ENCODE data around the gene RFC2.

The RFC2 gene

DNA sequence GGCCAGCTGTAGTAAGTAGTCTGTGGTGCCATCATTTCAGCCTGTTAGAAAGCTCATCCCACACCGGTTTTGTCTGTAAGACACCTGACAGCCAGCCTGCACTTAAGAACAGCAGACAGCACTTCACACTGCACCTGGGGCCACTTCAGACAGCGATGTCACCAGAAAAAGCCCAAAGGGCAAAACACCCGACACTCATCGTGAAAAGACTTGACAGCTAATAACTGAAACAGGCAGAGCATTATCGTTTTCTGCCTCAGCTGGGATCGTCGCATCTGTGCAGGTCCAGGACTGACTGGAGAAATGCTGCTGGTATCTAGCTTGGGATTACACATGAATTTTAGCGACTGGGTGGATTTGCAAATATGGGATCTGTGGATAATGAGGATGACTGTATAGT, 61.1 kb downstream of the RFC2 start:
- DNase-seq (ENCODE audit: low read depth, low spot score), result no peak

DNA sequence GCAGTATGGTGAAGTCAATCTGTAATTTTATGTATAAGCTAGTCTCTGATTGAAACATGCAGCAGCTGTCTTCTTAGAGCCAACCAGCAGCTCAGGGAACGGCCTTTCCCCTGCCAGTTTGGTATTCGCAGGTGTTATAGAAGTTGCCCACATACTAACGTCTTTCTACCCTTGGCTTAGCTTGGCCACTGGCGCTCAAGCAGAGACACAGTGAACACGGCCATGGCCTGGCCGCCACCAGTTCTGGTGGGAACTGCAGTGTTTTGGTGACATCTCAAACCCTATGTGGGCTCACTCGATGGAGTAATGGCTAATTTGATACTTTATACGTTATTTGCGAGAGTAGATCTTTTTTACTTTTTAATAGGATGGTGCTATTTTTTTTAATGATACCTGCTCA, 63.0 kb downstream of the RFC2 start:
- DNase-seq (ENCODE audit: low read depth, low spot score), result no peak

DNA sequence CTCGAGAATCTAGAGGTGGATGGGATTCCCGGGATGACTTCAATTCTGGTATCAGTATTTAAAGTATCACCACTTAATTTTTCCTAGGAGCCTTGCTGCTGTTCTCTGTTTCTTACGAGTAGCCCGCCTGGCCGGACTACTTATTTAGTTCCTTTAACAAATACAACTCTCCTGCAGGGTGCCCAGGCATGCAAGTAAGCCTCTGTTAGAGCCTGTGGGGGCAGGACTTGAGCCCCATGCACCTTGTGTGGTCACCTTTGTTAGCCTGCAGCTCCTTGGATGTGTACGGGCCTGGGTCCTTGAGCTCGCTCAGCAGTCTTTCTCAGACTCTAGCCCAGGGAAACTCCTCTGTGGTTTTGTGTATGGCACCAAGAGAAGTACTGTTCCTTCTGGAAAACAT, 63.9 kb downstream of the RFC2 start:
- no peak for DNase-seq (ENCODE audit: low read depth, low spot score)

DNA sequence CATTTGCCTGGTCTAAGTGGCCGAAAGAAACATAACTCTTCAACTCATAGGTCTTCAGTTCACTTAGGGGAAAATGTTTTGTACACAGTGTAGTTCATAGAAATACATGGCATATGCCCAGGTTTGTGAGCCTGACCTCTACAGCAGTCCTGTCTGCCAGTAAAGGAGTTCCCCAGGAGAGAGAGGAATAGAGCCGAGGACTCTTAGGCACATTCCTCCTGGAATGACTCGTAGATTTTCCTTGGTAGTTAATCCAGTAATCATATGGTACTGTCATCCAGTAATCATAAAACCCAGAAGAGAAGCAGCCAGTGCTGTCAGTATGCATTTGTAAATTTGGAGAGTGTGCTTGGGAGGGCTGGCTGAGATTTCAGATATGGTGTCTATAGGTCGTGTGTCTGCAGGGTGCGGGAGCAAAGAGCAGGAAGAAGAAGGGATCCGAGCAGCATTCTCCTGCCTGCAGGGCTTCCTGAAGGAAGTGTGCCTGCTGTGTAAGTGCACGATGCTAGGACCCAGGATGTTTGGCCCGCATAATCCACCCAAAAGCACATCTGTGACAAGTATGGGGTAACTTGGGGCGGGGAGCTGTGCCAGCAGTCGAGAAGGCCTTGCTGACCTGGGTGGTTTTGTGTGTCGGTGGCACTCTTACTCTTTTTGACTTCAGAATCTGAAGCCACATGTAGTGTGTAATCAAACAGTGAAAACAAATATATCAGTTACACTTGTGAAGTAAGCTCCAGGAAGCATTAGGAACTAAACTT, 66.1 kb downstream of the RFC2 start:
- no peak for DNase-seq (ENCODE audit: low read depth, low spot score)

DNA sequence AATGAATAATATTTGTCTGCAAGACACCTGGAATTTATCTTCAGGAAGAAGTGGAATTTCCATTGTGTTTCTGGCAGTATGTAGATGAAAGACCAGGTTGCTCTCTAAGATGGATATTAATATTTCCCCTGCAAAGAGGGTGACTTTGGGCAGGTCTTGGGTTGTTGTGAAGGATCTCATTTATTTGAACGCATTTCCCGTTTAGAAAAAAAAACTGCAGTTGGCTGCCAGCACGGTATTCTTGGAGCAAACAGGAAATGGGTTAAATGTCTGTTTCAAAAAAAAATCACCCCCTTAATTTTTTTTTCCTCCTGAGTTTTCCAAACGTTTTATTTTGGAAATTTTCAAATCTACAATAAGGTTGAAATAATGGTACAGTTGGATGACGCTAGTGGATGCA, 68.6 kb downstream of the RFC2 start:
- DNase-seq (ENCODE audit: low read depth, low spot score), result no peak

DNA sequence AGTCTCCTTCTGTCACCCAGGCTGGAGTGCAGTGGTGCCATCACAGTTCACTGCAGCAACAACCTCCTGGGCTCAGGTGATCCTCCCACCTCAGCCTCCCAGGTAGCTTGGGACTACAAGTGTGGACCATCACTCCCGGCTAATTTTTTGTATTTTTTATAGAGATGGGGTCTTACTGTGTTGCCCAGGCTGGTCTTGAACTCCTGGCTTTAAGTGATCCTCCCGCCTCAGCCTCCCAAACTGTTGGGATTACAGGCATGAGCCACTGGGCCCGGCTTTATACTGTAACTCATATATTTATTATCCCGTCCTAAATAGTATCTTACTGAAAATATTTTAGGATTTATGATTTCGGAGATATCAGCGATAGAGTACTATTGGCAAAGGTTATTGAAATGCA, 69.2 kb downstream of the RFC2 start:
- DNase-seq (ENCODE audit: low read depth, low spot score), result no peak

DNA sequence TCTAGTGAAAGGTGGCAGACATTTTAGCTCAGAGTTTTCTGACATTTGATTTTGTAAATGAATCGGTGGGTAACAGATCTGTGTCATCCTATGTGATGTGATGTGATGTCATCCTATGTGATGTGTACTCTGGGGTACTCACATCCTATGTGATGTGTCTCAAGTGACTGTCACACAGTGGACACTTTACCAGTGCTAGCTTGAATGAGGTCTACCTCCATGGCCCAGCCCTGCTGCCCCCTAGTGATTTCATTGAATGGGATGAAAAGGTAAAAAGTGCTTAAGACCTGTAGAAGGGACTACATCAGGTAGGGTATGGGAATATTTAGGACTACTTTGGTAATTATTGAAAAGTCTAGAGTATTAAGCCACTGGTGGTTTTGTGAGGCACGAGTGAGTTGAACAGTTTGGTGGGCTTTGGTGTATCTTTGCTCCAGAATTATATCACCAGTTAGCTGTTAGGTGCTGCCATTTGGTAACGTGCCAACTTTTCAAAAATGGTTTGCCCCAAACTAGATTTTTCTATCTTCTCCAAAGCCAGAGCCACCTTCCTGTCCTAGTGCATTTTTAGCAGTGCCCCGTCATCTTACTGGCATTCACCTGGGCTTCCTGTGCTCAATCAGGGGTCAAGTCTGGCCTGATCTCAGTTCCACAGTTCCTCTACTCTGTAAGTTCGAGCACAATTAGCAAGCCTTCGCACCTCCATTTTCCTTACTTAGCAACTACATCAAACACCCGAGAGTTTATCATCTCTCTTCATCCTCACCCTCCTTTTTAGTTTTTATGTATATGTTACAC, 70.3 kb downstream of the RFC2 start:
- DNase-seq (ENCODE audit: low read depth, low spot score), result no peak

DNA sequence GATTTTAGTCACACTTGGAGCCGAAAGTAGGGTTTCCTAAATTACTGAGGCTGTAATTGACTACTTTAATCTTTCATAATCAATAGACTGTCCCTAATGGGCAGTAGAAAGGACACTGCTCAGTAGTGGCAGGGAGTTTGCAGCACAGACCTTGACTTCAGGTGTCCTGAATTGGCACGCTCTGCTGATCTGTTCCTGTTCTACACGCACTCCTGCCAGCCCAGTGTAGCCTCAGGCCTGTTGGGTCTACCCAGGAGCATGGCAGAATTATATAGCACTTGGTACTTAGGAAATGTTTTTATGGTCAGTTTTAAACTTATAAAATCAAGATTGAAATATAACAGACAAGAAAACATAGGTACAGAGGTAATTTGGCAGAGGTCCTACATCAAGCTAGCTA, 71.1 kb downstream of the RFC2 start:
- DNase-seq (ENCODE audit: low read depth, low spot score), result no peak

DNA sequence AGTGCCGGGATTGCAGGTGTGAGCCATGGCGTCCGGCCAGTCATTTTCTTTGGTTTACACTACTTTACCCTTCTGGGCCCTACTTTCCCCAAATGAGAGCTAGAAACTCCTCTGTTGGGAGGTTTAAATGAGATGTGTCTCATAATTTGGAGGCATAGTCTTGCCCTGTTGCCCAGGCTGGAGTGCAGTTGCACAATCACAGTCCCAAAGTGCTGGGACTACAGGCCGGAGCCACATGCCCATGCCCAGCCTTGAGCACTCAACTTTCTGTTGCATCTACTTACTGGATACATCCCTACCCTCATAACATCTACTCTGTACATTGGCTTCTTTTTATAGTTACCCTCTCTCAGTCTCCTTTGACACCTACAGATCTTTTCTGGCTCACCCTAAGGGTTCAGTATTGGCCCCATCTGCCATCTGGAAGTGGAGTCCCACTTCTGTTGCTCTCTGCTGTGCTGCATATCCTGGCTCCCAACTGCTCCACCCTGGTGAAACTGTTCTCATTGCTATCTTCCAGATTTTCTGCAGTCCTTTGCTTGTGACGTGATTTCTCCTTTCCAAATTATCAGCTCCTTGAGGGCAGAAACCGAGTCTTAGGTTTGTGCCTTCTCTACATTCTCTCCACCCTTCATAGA, 71.6 kb downstream of the RFC2 start:
- no peak for DNase-seq (ENCODE audit: low read depth, low spot score)

DNA sequence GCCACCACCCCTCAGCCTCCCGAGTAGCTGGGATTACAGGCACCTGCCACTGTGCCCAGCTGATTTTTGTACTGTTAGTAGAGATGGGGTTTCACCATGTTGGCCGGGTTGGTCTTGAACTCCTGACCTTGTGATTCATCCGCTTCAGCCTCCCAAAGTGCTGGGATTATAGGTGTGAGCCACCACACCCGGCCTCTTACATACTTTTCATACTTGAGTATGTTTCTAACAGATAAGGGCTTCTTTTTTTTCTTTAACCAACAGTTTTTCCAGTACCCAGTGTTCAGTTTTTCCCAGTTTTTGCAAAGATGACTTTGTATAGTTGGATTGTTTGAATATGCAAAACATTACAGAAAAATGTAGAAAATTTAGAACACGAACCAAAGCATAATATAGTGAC, 72.4 kb downstream of the RFC2 start:
- DNase-seq (ENCODE audit: low read depth, low spot score), result no peak
